Upper lobe of left lung (tissue), 4 donors: ENCODE results near the gene DOK4.

ENCODE experiments used
- CTCF ChIP-seq, 6 experiments: fragments of 450-650 bp in 4 of 6; fragments of 200-600 bp in 2 of 6; sonication (generic) in 2 of 6; IDR thresholded peaks; one replicate each; pipeline ENCODE4 v1.5.1; 2016 to 2019; ENCODE audit warnings: antibody characterized with exemption in 6 of 6
- EP300 ChIP-seq, 4 donors: sonication (generic); formaldehyde crosslinking; IDR thresholded peaks; one replicate each; pipeline ENCODE4 v1.5.1; 2017; ENCODE audit warnings: antibody characterized with exemption in 4 of 4, control low read depth in 2 of 4
- POLR2A ChIP-seq, 4 donors: fragments of 450-650 bp; IDR thresholded peaks; one replicate each; pipeline ENCODE4 v1.5.1; 2016 to 2017; ENCODE audit warnings: antibody characterized with exemption in 4 of 4, mild to moderate bottlenecking in 2 of 4
- POLR2AphosphoS5 ChIP-seq, 2 donors: sonication (generic); formaldehyde crosslinking; IDR thresholded peaks; one replicate each; pipeline ENCODE4 v1.5.1; 2017; ENCODE audit warnings: antibody characterized with exemption in 2 of 2

DNA sequence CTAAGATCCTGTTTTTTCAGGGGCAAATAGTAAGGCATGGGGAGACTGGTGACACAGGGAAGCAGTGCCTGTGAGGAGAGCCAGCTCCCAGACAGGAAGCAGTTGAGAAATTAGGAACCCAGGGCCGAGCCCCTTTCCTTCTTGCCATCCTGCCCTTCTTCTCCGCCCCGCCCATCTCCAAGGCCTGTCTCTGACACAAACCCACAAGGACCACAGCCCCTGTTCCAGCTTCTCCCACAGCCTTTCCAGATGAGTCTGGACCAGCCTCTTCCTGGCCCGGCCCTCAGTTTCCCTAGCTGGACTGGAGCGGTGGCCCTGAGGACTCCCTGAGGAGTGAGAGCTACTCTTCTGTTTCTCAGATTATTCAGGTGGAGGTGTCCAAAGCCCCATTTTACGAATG is 40.2 kb upstream of the DOK4 start:
- no peak for TF ChIP-seq POLR2A (IDR thresholded peaks at IDR 0.05)
- TF ChIP-seq CTCF (IDR thresholded peaks at IDR 0.05), result no peak
- TF ChIP-seq POLR2AphosphoS5 (IDR thresholded peaks at IDR 0.05), result no peak
- TF ChIP-seq EP300 (IDR thresholded peaks at IDR 0.05), result no peak
